Fibroblast of lung (primary cell): ENCODE results near the gene MICU1.

ENCODE experiments used
- EZH2 ChIP-seq: IDR thresholded peaks from 2 replicates; pipeline ENCODE4 v1.5.1; 2012; ENCODE audit warnings: low read length, control low read depth, mild to moderate bottlenecking; ENCODE audit errors: missing control alignments
- TF ChIP-seq, protein P1 (sequence below), 2 donors: IDR thresholded peaks in 1 of 2; conservative IDR thresholded peaks in 1 of 2; 1 replicate in 1 of 2; 2 replicates in 1 of 2; pipeline ENCODE4 v1.5.1; 2011 to 2012; ENCODE audit warnings: low read length in 2 of 2, control low read depth in 1 of 2, inconsistent platforms in 1 of 2, low read depth in 1 of 2, mild to moderate bottlenecking in 1 of 2

GRCh38 chr10:72484521-72484920, 141.4 kb downstream of the MICU1 start:
- TF ChIP-seq, protein P1, sequence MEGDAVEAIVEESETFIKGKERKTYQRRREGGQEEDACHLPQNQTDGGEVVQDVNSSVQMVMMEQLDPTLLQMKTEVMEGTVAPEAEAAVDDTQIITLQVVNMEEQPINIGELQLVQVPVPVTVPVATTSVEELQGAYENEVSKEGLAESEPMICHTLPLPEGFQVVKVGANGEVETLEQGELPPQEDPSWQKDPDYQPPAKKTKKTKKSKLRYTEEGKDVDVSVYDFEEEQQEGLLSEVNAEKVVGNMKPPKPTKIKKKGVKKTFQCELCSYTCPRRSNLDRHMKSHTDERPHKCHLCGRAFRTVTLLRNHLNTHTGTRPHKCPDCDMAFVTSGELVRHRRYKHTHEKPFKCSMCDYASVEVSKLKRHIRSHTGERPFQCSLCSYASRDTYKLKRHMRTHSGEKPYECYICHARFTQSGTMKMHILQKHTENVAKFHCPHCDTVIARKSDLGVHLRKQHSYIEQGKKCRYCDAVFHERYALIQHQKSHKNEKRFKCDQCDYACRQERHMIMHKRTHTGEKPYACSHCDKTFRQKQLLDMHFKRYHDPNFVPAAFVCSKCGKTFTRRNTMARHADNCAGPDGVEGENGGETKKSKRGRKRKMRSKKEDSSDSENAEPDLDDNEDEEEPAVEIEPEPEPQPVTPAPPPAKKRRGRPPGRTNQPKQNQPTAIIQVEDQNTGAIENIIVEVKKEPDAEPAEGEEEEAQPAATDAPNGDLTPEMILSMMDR (conservative IDR thresholded peaks at IDR 0.05 in 1 of 2, IDR thresholded peaks at IDR 0.05 in 1 of 2; ENCODE audit: low read depth in 1 of 2, low read length in 2 of 2) = no peak
- TF ChIP-seq EZH2 = no peak
